Measurements from ENCODE around the gene NFX1.
"Not testable (repeated sequence)": the region's sequence is repeated elsewhere in the genome, so short reads cannot be mapped to it uniquely, and the experiment has no call there.

The NFX1 gene

DNA sequence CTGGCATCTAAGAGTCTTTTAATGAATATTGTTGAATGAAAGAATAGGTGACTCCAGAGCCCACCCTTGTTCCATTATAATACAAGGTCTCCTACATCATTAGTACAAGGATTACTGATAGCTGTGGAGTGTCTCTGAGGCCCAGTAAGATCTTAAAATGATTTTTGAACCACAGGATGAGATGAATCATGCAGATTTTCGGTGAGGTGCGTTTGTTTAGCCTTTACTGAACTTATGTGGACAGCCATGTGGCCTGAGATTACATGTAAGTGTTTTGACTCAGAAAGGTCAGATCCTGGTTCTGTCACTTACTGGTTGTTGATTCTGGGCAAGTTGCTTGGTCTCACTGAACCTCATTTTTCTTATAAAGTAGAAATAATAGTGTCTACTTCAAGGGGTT lies 21.6 kb downstream of the NFX1 start:
- DNase-seq = no peak

DNA sequence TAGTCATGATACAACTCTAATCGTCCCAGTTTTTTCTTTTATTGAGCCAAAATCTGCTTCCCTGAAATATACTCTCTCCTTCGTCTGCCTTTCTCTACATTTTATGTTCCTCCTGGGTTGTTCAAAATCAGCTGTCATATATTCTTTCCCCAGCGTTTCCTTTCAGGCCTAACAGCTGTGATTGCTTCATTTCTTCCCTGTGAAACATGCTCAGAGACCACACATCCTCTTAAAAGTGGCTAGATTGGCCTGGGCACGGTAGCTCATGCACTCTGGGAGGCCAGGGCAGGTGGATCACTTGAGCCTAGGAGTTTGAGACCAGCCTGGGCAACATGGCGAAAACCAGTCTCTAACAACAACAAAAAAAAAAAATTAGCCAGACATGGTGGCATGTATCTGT lies 25.1 kb downstream of the NFX1 start:
- DNase-seq = no peak

DNA sequence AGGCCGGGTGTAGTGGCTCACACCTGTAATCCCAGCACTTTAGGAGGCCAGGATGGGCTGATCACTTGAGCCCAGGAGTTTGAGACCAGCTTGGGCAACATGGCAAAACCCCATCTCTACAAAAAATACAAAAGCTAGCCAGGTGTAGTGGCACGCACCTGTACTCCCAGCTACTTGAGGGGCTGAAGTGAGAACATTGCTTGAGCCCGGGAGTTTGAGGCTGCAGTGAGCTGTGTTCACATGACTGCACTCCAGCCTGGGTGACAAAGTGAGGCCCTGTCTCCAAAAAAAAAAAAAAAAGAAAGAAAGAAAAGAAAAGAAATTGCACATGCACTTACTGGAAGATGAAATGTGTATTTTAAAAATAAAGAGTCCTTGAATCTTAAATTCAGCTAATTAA lies 26.8 kb downstream of the NFX1 start:
- not testable (repeated sequence) for DNase-seq

DNA sequence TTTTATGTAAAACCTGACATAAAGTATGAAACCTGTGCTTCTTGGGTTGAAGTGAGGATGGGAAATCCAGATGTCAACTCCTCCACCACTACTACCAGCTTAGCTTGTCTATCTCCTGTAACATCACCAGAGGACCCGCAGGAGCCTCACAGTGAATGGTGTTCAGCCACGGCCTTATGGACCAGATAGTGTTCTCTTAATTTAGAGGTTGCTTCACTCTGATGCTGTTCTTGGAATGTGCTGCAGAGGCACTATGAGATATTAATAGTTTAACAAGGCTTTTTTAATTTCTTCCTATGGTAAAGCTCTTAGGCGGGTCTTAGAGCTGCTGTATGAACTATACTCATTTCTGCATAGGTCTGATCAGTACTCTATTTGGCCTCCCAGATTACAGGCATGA lies 27.9 kb downstream of the NFX1 start:
- peak in 1 of 3 donors; percentile 15 for DNase-seq

DNA sequence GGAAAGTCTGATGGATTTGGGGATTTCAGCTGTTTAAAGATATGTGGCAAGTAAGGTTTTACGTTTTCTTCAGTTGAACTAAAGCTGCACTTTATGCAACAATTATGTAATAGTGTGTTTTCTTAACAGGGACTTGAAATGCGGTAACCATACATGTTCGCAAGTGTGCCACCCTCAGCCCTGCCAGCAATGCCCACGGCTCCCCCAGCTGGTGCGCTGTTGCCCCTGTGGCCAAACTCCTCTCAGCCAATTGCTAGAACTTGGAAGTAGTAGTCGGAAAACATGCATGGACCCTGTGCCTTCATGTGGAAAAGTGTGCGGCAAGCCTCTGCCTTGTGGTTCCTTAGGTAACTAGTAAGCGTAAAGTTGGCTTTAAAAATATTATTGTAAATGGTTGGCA lies 28.5 kb downstream of the NFX1 start:
- DNase-seq = no peak

DNA sequence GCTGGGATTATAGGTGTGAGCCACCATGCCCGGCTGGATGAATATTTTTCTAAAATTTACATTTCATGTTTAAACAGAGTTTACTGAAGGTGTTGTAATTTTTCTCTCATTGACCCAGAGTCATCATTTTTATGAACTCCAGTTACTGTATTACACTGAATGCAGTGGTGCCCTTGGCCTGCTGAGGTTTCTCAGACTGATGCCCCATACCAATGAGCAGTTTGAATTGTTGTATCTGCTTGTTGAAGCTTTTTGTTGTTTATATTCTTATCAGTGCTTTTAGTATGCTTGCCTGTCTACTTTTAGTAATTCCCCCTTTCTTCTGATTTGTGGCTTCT lies 29.9 kb downstream of the NFX1 start:
- no peak for DNase-seq

DNA sequence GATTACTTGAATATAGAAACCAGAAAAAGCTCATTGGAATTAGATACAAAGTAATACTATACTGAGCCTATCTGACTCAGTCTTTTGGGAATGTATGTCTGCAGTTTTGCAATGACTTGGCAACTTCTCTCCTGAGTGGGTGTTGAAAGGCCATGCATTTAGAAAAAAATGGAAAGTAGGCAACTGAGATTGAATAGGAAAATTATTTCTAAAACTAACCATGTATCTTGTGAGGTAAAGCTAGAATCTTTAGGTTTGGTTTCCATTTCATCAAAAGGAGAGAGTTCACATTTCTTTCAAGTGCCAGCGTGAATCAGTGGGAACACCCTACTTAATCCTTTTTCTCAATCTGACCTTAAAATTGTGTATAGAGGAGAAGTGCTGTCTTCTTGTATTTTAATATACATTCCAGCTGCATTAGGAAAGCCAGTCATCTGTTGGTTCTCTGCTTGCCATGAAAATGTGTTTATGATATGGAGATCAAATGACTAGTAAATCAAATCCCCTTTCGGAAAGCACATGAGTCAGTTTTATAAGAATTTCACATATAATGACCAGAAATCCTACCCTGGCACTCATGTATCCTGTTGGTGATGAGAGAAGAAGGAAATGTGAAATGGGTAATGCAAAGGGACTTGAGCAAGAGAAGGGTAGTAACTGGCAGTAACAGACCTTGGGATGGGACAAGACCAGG lies 30.4 kb downstream of the NFX1 start:
- DNase-seq = peak; percentile 22 to 58 (median 42)

DNA sequence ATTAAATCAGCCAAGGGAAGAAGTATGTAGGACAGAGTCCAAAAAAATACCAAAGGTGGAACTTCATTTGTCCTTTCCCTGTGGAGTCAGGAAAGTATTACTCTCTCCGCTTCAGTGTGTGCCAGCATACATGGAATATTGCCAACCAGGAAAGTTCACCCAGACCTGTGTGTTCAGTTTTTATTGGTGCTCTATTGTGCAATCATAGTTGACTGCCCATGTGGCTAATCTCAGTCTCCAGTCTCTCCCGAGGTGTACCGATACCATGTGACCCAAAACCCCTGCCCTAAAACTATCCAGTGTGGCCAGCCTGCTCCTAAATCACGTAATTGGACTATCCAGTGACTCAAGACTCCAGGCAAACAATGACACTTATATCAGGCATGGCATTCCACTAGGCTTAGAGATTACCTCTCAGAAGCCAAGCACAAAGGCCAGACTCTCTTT lies 38.8 kb downstream of the NFX1 start:
- no peak for DNase-seq

DNA sequence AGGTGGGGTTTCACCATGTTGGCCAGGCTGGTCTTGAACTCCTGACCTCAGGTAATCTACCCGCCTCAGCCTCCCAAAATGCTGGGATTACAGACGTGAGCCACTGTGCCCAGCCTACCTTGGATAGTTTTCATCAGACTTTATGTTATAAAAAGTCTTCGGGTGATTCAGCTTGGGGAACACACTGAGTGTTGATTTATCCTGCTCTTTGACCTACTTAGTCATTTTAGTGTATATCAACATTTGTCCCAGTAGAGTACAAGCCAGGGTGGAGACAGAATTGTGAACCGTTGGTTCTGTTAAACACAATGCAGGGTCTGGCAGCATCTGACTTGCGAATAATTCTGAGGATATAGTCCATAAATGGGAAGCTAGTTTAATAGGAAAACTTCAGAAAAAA lies 39.7 kb downstream of the NFX1 start:
- no peak for DNase-seq

DNA sequence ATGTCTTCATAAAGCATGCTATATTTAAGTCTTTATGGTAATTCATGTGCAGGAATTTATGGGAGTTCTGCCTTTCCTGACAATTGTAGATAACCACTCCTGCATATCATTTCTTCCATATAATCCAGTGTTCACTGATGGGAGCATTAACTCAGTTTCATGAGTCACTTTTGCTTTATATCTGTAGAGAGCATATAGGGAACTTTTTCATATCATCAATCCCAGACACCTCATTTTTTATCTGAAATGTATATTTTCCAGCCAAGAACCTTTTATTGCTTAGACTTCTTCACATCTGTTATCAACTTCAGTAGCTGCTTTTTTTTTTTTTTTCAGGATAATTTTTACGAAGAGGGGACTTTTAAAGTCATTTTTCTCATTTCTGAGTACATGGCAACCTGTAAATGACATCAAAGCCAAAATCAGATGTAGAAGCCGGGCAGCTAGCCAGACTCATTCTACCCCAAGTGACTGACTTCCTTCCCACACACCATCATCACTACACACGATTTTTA lies 41.1 kb downstream of the NFX1 start:
- no peak for DNase-seq

DNA sequence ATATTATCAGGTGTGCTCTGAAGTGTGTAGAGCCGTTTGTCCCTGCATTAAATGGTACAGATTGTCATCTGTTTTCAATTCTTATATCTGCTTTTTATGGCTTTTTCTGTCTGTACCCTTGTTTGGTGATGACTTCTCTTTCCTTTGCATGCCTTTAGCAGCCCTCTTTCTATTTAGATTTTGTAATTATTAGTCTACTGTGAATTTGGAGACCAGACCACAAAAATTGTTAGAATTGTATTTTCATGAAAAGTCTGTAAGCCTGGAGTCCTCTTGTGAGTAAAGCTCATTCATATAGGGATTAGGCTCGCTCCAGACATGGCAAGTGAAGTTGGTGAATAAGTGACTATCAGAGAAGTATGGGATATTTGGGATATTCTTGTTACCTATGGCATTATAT lies 41.7 kb downstream of the NFX1 start:
- DNase-seq = no peak

DNA sequence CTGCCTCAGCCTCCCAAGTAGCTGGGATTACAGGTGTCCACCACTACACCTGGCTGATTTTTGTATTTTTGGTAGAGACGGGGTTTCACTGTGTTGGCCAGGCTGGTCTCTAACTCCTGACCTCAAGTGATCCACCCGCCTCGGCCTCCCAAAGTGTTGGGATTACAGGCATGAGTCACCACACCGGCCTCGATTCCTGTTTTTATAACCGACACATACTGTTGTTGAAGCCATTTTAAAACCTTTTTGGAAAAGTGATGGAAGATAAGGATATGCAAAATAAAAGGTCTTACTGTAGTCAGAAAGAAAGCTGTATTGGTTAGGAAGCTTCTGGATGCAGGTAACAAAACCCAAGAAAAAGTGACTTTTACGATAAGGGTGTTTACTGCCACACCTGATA lies 42.6 kb downstream of the NFX1 start:
- DNase-seq = not testable (repeated sequence)

DNA sequence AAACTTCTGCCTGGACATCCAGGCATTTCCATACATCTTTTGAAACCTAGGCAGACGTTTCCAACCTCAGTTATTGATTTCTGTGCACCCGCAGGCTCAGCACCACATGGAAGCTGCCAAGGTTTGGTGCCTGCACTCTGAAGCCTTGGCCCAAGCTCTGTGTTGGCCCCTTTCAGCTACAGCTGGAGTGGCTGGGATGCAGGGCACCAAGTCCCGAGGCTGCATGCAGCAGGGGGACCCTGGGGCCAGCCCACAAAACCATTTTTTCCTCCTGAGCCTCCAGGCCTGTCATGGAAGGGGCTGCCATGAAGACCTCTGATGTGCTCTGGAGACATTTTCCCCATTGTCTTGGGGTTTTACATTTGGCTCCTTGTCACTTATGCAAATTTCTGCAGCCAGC lies 49.9 kb downstream of the NFX1 start:
- DNase-seq = no peak

DNA sequence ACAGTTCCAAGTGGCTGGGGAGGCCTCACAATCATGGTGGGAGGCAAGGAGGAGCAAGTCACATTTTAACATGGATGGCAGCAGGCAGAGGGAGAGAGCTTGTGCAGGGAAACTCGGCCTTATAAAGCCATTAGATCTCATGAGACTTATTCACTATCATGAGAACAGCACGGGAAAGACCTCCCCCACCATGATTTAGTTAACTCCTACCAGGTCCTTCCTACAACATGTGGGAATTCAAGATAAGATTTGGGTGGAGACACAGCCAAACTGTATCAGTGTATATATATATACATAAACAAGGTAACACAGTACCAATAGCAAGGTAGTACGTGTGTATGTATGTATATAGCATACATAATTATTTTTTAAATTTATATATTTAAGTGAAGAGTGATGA lies 50.9 kb downstream of the NFX1 start:
- DNase-seq = no peak

DNA sequence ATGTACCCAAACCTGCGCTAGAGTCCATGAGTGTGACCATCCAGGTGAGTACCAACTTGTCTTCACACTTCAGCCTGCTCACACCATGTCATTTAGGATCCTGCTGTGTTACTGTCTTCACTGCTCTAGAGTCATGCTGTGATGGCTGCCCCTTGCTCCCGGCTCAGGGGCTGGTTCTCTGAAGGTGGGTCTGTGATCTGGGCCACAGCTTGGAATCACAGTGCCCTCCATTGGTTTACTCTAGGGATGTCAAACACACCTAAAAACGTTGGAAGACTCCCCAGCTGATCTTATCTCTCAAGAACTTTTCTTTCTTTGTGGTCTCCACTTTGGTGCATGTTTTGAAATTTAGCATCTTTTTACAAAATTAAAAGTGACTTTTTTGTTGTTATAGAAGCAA lies 53.8 kb downstream of the NFX1 start:
- no peak for DNase-seq

DNA sequence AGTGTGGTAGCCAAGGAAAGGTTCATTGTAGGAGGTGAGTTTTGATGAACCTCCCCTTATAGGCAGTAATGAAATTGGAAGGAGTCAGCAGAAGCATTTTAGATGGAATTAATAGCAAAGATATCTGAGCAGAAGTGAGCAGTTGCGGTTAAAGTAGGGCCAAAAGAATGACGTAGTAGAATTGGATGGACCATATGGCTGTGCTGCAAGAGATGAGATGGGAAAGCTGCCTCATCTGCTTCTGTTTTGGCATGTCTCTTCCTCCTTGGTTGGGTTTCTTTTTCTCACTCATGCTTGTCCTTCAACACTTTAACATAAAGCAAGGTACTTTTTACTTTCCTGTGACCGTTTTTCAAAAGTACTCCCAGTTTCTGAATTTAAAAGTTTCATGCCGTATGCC lies 56.2 kb downstream of the NFX1 start:
- no peak for DNase-seq

DNA sequence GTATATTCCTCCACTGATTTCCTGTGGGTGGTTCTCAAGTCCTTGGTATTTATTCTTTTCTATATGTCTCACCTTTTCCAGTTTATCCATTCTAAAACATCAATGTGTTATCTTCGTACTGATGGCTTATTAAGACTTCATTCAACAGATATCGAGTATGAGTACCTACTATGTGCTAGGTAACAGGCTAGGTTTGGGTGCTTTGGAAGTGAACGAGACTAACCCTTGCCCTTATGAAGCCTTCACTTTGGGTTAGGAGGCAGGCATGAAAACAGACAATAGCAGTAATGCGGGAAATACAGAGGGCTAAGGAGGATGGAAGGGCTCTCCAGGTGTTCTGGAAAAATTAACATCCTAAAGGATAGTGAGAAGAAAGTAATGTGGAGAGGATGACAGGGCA lies 58.7 kb downstream of the NFX1 start:
- DNase-seq = no peak

DNA sequence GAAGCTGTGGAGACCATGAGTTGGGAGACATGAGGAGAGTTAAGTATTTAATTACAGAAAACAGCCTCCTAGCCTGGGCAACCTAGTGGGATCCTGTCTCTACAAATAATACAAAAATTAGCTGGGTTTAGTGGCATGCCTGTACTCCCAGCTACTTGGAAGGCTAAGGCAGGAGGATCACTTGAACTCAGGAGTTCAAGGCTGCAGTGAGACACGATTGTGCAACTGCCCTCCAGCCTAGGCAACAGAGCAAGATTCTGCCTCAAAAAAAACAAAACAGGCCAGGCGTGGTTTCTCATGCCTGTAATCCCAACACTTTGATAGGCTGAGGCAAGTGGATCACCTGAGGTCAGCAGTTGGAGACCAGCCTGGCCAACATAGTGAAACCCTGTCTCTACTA lies 59.4 kb downstream of the NFX1 start:
- DNase-seq = no peak

DNA sequence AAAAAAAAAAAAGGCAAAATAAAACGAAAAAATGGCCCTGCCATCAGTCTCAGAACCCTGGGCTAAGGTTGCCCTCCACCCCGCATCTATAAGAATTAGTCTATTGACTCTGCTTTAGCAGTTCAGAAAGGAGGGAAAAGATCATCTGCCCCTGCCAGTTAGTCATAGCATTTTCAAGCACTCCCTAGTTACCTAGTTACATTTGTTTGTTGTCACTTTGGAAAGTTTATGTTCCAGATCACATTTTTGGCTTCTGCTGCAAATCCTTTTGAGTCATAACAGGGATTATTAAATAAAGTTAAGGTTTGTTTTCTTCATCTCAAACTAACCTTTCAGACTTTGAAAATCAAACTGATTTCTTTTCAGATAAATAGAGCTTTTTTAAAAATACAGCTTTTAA lies 60.0 kb downstream of the NFX1 start:
- peak in 1 of 3 donors; percentile 2 for DNase-seq

DNA sequence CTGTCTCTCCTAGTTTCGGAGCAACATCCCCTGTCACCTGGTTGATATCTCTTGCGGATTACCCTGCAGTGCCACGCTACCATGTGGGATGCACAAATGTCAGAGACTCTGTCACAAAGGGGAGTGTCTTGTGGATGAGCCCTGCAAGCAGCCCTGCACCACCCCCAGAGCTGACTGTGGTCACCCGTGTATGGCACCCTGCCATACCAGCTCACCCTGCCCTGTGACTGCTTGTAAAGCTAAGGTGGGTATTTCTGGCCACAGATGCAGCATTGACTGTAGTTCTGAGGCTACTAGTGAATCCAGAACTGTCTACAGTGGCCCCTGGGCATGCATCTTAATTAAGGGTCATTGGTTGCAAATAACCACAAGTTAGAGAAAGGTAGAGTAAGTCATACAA lies 61.2 kb downstream of the NFX1 start:
- no peak for DNase-seq

DNA sequence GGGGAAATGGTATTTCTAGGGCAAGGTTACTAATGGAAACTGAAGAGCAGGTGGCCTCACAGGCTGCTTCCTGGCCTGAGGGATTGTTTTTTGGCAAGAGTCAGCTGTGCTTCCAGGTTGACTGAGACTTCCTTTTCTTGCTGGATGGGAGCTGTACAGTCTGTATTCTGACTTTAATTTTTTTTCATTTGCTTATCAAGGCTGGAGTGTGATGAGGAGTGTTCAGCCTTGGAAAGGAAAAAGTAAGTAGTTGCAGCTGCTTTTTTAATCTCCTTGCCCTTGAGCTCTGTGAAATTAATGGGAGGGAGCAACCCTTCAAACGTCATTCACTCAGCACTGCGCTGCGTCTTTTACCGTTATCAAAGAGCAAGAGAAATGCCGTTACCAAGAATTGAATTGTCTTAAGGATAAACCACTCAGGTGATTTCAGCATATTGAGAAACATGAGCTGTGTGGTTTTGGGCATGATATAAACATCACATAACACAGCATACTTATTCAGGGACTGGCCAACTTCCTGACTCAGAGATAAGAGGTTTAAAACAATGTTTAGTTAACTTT lies 64.4 kb downstream of the NFX1 start:
- no peak for DNase-seq

DNA sequence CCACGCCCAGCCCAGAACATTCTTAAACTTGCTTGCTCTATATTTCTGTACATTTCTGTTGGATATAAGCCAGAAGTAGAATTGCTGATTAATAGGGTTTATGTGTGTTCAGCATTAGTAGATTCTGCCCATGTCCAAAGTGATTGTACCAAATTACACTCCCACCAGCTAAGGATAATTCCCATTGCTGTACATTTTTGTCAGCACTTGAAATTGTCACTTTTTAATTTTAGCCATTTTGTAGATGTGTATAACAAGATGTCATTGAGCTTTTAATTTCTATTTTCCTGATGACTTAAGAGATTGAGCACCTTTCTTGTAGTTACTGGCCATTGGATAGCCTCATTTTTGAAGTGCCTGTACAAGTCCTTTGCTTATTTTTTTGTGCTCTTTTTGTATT lies 65.6 kb downstream of the NFX1 start:
- DNase-seq = no peak

DNA sequence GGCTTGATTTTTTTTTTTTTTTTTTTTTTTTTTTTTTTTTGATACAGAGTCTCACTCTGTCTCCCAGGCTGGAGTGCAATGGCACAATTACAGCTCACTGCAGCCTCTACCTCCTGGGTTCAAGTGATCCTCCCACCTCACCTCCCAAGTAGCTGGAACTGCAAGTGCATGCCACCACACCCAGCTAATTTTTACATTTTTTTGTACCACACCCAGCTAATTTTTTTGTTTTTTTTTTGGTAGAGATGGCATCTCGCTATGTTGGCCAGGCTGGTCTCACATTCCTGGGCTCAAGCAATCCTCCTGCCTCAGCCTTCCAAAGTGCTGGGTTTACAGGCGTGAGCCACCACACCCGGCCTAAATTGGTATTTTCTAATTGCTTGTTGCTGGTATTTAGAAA lies 68.3 kb downstream of the NFX1 start:
- not testable (repeated sequence) for DNase-seq

DNA sequence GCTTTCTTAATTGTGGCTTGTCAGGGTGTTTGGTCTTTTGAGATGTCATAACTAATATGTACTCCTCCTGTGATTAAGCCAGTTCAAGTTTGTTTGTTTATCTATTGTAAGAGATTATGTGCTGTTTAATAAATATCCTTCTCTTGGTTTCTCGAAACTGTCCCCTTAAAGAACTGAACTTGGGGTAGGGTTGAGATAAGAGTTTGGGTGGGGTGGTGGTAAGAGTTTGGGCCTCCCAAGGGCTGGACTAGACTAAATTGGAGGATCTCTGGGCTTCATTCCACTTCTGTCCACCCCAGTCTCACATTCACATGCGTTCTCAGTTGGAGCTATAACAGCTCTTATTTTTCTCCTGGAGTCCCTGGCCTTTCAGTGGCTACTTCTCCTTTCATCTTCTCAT lies 73.8 kb downstream of the NFX1 start:
- DNase-seq = no peak

DNA sequence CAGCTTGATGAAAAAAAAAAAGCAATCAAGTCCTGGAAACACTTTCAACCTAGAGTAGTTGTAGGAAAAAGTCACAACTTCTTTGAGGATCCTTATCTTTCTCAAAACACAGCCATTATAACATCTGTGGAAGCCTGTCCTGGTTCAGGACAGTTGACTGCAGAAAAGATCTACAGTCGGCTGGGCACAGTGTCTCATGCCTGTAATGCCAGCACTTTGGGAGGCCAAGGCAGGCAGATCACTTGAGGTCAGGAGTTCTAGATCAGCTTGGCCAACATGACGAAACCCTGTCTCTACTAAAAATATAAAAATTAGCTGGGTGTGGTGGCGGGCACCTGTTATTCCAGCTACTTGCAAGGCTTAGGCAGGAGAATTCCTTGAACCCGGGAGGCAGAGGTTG lies 74.5 kb downstream of the NFX1 start:
- DNase-seq = not testable (repeated sequence)

All from suppressor macrophage treated with lipopolysaccharide for 1 hour (primary cell).